Measurements from ENCODE around the gene TOGARAM1. TPM values are rescaled to one million over a fixed set of nuclear protein-coding genes. Genes with fewer than 3 reads are reported as not detected.

Gene TOGARAM1
- total RNA-seq, 1 donor from 2014 or later = 12.2 TPM

DNA sequence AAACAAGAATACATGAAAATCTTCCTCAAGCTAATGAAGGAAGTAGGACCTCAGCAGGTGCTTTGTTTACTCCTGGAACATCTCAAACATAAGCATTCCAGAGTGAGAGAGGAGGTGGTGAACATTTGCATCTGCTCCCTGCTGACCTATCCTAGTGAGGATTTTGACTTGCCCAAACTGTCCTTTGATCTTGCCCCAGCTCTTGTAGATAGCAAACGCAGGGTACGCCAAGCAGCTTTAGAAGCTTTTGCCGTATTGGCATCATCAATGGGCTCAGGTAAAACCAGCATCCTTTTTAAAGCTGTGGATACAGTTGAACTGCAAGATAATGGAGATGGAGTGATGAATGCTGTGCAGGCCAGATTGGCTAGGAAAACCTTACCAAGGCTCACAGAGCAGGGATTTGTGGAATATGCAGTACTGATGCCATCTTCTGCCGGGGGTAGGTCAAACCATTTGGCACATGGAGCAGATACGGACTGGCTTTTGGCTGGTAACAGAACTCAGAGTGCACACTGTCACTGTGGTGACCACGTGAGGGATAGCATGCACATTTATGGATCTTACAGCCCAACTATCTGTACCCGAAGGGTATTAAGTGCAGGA lies 1.9 kb downstream of the TOGARAM1 start:
- H3K27me3 ChIP-seq (ENCODE audit: control insufficient read depth, insufficient read depth, low read length) = no peaks in the 10 kb centered on the region
- peak overlapping the region; percentile 77 for H3K4me3 ChIP-seq (ENCODE audit: low read depth, low read length)
- H3K36me3 ChIP-seq (ENCODE audit: control insufficient read depth, insufficient read depth, low read length) = no peaks in the 10 kb centered on the region
- no peak for DNase-seq (ENCODE audit: low read depth)
- TF ChIP-seq, protein P1, sequence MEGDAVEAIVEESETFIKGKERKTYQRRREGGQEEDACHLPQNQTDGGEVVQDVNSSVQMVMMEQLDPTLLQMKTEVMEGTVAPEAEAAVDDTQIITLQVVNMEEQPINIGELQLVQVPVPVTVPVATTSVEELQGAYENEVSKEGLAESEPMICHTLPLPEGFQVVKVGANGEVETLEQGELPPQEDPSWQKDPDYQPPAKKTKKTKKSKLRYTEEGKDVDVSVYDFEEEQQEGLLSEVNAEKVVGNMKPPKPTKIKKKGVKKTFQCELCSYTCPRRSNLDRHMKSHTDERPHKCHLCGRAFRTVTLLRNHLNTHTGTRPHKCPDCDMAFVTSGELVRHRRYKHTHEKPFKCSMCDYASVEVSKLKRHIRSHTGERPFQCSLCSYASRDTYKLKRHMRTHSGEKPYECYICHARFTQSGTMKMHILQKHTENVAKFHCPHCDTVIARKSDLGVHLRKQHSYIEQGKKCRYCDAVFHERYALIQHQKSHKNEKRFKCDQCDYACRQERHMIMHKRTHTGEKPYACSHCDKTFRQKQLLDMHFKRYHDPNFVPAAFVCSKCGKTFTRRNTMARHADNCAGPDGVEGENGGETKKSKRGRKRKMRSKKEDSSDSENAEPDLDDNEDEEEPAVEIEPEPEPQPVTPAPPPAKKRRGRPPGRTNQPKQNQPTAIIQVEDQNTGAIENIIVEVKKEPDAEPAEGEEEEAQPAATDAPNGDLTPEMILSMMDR (IDR thresholded peaks at IDR 0.05; ENCODE audit: insufficient read depth, low read length, poor library complexity, severe bottlenecking) = no peak

GRCh38 chr14:44966601-44967336 lies 4.8 kb downstream of the TOGARAM1 start:
- TF ChIP-seq, protein P1 (IDR thresholded peaks at IDR 0.05; ENCODE audit: insufficient read depth, low read length, poor library complexity, severe bottlenecking) = no peak
- DNase-seq (ENCODE audit: low read depth) = no peak
- Histone ChIP-seq H3K36me3 (ENCODE audit: control insufficient read depth, insufficient read depth, low read length) (no peaks in the 10 kb centered on the region), H3K4me3 (ENCODE audit: low read depth, low read length) (peak overlapping the region; percentile 6), H3K27me3 (ENCODE audit: control insufficient read depth, insufficient read depth, low read length) (no peaks in the 10 kb centered on the region)

- TF ChIP-seq, protein P1 (IDR thresholded peaks at IDR 0.05; ENCODE audit: insufficient read depth, low read length, poor library complexity, severe bottlenecking) = no peak
- DNase-seq (ENCODE audit: low read depth) = no peak
- no peaks in the 10 kb centered on the region for H3K27me3 ChIP-seq (ENCODE audit: control insufficient read depth, insufficient read depth, low read length)
- H3K4me3 ChIP-seq (ENCODE audit: low read depth, low read length) = no peak overlapping the region
- H3K36me3 ChIP-seq (ENCODE audit: control insufficient read depth, insufficient read depth, low read length) = no peaks in the 10 kb centered on the region
Observed at GRCh38 chr14:44968714-44969113, 6.7 kb downstream of the TOGARAM1 start.

GRCh38 chr14:44970907-44971306 lies 8.9 kb downstream of the TOGARAM1 start:
- Histone ChIP-seq H3K27me3 (ENCODE audit: control insufficient read depth, insufficient read depth, low read length) (no peaks in the 10 kb centered on the region), H3K4me3 (ENCODE audit: low read depth, low read length) (no peak overlapping the region), H3K36me3 (ENCODE audit: control insufficient read depth, insufficient read depth, low read length) (no peaks in the 10 kb centered on the region)
- TF ChIP-seq, protein P1 (IDR thresholded peaks at IDR 0.05; ENCODE audit: insufficient read depth, low read length, poor library complexity, severe bottlenecking) = no peak
- DNase-seq (ENCODE audit: low read depth) = no peak

- TF ChIP-seq, protein P1 (IDR thresholded peaks at IDR 0.05; ENCODE audit: insufficient read depth, low read length, poor library complexity, severe bottlenecking) = no peak
- Histone ChIP-seq H3K4me3 (ENCODE audit: low read depth, low read length) (no peak overlapping the region), H3K36me3 (ENCODE audit: control insufficient read depth, insufficient read depth, low read length) (no peaks in the 10 kb centered on the region), H3K27me3 (ENCODE audit: control insufficient read depth, insufficient read depth, low read length) (no peaks in the 10 kb centered on the region)
- DNase-seq (ENCODE audit: low read depth) = no peak
Observed at GRCh38 chr14:44971459-44971858, 9.5 kb downstream of the TOGARAM1 start.

Data from kidney epithelial cell (primary cell).